Measurements from ENCODE around the gene OST4.

Gene OST4

GRCh38 chr2:27053776-27054175 lies 17.7 kb downstream of the OST4 start:
- DNase-seq (ENCODE audit: low read depth in 2 of 2), result no peak

- no peak for DNase-seq (ENCODE audit: low read depth in 2 of 2)
Observed at GRCh38 chr2:27053321-27053720, 18.1 kb downstream of the OST4 start.

- DNase-seq (ENCODE audit: low read depth in 2 of 2), result peak in 1 of 2 donors; percentile 16
Observed at GRCh38 chr2:27051902-27052645, 19.4 kb downstream of the OST4 start.

- peak; percentile 92 to 93 for DNase-seq (ENCODE audit: low read depth in 2 of 2)
Observed at GRCh38 chr2:27050996-27051901, 20.2 kb downstream of the OST4 start, which contains the start of gene AGBL5. Gene AGBL5, plus strand, starts transcription at chr2:27051668. Its CDS starts 1,291 bp downstream, at chr2:27052959.

- peak; percentile 78 to 86 for DNase-seq (ENCODE audit: low read depth in 2 of 2)
Observed at GRCh38 chr2:27050281-27050995, 21.0 kb downstream of the OST4 start.

- peak; percentile 50 to 51 for DNase-seq (ENCODE audit: low read depth in 2 of 2)
Observed at GRCh38 chr2:27049422-27050280, 21.8 kb downstream of the OST4 start.

GRCh38 chr2:27042985-27043634 lies 28.3 kb downstream of the OST4 start:
- DNase-seq (ENCODE audit: low read depth in 2 of 2), result no peak

GRCh38 chr2:27042159-27042661 lies 29.2 kb downstream of the OST4 start:
- DNase-seq (ENCODE audit: low read depth in 2 of 2), result no peak

- DNase-seq (ENCODE audit: low read depth in 2 of 2), result no peak
Observed at GRCh38 chr2:27041752-27042151, 29.7 kb downstream of the OST4 start.

GRCh38 chr2:27040282-27040681 lies 31.2 kb downstream of the OST4 start:
- no peak for DNase-seq (ENCODE audit: low read depth in 2 of 2)

- no peak for DNase-seq (ENCODE audit: low read depth in 2 of 2)
Observed at GRCh38 chr2:27039871-27040270, 31.6 kb downstream of the OST4 start.

GRCh38 chr2:27039426-27039825 lies 32.0 kb downstream of the OST4 start:
- DNase-seq (ENCODE audit: low read depth in 2 of 2), result no peak

GRCh38 chr2:27038631-27039339 lies 32.7 kb downstream of the OST4 start:
- DNase-seq (ENCODE audit: low read depth in 2 of 2), result no peak

GRCh38 chr2:27038012-27038411 lies 33.4 kb downstream of the OST4 start:
- no peak for DNase-seq (ENCODE audit: low read depth in 2 of 2)

GRCh38 chr2:27033253-27033852 lies 38.1 kb downstream of the OST4 start:
- no peak for DNase-seq (ENCODE audit: low read depth in 2 of 2)

- DNase-seq (ENCODE audit: low read depth in 2 of 2), result peak; percentile 52 to 57
Observed at GRCh38 chr2:27032495-27033252, 38.8 kb downstream of the OST4 start, which contains the start of gene TMEM214. Gene TMEM214, plus strand, starts transcription at chr2:27032965. Its CDS starts 51 bp downstream, at chr2:27033016.

GRCh38 chr2:27029051-27029450 lies 42.4 kb downstream of the OST4 start:
- no peak for DNase-seq (ENCODE audit: low read depth in 2 of 2)

GRCh38 chr2:27027211-27027651 lies 44.2 kb downstream of the OST4 start:
- DNase-seq (ENCODE audit: low read depth in 2 of 2), result no peak

Measured in activated CD8-positive, alpha-beta memory T cell treated with anti-CD3 and anti-CD28 coated beads for 4 hours (primary cell).